GM20000 (cell line): Measurements from ENCODE around the gene ATP4B.

Source experiments
- DNase-seq: peaks from one replicate; pipeline ENCODE4 v3.0.0; 2012; ENCODE audit warnings: low spot score
- CTCF ChIP-seq: IDR thresholded peaks from 2 replicates; pipeline ENCODE4 v1.5.1; 2012; ENCODE audit warnings: mild to moderate bottlenecking, control low read depth; ENCODE audit errors: extremely low read depth, missing control alignments

Gene ATP4B

DNA sequence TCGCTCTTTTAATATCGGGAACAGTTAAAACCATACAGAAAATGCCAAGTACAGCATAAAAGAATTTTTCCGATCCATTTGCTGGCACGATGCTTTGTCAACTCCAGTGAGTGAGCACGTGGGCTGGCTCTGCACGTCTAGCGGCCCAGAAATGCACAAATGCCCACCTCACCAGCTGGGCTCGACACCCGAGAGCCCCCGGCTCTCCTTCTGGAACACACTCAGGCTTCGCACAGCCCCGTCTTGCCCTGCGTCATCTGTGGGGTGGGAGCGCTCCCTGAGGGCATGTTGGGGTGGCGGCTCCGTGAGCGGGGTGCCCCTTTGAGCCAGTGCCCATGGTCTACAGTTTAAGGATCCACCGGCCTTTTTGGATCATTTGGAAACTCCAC lies 24.5 kb downstream of the ATP4B start:
- DNase-seq = no peak
- TF ChIP-seq CTCF = no peak

DNA sequence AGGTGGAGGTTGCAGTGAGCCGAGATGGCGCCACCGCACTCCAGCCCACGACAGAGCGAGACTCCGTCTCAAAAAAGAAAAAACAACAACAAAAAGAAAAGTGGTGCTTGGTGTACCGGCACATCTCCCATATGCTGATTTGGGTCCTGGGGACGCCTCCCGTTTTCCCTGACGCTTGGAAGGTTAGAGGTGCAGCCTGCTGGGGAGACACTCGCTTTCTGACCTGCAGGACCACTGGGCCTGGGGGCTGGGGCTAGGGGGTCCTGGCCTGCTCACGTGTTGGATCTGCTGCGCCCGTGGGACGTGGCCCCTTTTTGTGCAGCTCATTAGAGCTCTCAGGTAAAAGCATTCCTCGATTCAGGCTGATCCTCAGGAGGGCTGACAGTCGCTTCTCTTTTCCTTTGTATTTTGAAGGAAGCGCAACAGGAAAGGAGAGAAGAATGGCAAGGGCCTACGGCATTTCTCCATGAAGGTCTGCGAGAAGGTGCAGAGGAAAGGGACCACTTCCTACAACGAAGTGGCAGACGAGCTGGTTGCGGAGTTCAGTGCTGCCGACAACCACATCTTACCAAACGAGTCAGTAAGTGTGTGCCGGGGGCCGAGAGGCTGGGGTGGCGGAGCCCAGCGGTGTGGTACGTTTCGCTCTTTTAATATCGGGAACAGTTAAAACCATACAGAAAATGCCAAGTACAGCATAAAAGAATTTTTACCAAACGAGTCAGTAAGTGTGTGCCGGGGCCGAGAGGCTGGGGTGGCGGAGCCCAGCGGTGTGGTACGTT lies 25.1 kb downstream of the ATP4B start:
- no peak for TF ChIP-seq CTCF
- DNase-seq = no peak

DNA sequence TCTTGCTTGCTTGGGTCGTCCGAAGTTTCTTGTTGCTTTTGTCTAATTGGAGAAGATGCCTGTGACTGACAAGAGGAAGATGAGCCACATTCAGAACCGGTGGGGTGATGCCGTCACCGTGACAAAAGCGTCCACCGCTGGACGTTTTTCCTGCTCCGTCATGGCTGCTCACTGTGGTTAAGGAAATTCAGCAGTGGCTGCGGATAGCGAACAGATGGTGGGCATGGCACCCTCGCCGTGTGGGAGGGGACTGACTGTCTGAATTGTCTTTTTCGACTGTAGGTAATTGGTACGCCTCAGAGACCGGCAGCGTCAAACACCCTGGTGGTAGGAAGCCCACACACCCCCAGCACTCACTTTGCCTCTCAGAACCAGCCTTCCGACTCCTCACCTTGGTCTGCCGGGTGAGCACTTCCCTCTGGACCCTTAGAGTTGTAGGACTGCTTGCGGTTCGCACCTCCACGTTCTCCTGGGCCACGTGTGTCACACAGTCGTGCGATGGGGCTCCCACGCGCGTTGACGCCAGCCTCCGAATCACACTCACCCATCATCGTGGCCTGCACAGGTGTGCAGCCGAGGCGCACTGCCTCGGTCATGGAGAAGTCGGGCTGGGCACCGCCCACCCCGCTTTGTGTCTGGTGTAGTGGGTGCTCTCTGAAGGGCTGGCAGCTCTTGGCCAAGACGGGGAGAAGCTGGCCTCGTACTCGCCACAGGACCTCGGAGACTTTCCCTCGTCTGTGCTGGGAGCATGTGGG lies 26.5 kb downstream of the ATP4B start:
- TF ChIP-seq CTCF = no peak
- no peak for DNase-seq

DNA sequence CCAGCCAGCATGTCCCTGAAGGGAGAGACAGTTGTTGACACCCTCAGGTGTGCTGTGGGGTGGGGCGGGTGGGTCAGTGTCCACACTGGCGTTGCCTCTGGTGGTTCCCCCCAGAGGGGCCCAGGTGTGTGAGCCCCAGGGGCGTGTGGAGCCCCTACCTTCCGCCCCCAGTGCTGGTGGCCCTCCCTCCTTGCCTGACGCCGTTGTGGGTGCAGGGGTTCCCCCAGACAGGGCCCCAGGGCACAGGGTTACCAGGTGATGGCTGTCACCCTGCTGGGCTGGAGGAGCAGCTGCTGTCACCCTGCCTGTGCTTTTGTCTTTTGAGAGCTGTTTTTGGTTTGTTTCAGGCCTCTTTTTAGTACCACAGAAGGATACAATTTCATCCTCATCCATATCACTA lies 27.2 kb downstream of the ATP4B start:
- DNase-seq = no peak
- TF ChIP-seq CTCF = no peak

DNA sequence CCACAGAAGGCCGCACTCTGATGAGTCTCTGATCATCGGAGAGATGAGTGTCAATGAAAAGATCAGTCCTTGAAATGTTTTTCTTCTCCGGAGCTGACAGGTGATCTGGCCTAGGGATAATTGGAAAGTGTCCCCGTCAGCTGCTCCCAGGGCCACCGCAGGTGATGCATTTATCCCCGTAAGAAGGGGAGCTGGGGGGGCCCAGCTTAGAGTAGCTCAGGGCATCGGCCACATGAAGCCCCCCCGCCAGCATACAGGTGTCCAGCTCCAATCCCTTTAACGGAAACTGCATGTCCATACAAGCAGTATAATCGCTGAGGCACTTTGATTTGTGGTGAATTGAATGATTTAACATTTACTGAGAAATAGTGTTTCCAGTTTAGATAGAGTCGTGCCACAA lies 27.7 kb downstream of the ATP4B start:
- no peak for DNase-seq
- TF ChIP-seq CTCF = no peak

DNA sequence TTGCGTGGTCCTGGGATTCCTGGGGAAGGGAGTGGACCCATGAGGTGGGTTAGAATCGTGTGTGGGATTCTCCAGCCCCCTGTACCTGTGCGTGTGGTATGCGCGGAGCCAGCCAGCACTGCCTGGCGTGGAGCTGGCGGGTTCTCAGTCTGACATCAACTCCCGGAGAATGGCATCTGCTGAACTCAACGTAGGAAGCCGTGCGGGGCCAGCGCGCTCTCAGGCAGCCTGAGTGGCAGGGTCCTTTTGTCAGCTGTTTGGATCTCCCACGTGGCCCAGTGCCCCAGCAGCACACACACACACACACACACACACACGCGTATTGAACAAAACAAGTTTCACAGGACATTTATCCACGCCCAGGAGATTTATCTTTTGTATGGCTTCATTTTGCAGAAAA lies 28.1 kb downstream of the ATP4B start:
- DNase-seq = no peak
- no peak for TF ChIP-seq CTCF
